Measurements from ENCODE around the gene RPS6KB2. TPM values are rescaled to one million over a fixed set of nuclear protein-coding genes. Genes with fewer than 3 reads are reported as not detected.
A peak's percentile ranks its signal among the peaks of the same experiment; 100 is the strongest.

RPS6KB2 gene
- total RNA-seq, 5 donors from 2014 or later (not counting 1 experiment from before 2014, with no cell fraction given) = 60.3 to 88.0 (median 81.9) TPM

DNA sequence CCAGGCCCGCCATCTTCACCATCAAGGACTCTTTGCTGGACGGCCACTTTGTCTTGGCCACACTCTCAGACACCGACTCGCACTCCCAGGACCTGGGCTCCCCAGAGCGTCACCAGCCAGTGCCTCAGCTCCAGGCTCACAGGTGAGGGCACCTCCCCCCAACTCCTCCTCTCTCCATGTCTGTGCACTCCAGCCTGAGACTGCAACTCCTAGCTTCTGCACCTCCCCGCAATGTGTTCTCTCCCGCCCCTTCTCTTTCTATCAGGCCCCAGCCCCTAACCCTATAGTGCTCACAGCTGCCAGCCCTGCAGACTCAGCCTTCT, 32.1 kb upstream of the RPS6KB2 start:
- peak overlapping the region; percentile 57 to 85 for H3K27ac Mint-ChIP-seq
- ChIA-PET CTCF (no interaction called here), POLR2A (no interaction called here)
- H3K27me3 Mint-ChIP-seq = no peaks in the 10 kb centered on the region
- peaks cover 57 to 61% (median 57%) of the 10 kb centered on the region in 3 donors for H3K4me1 Mint-ChIP-seq
- H3K36me3 ChIP-seq (ENCODE audit: control insufficient read depth in 2 of 2, extremely low read depth in 1 of 2, insufficient read depth in 1 of 2, low read length in 1 of 2) = peaks cover 16 to 41% of the 10 kb centered on the region in 2 donors
- no peaks in the 10 kb centered on the region for H3K27me3 ChIP-seq (replicated peaks in 1 of 2; ENCODE audit: control insufficient read depth in 2 of 2, extremely low read depth in 1 of 2, insufficient read depth in 2 of 2, low read length in 1 of 2)
- no peak overlapping the region for H3K27ac ChIP-seq (ENCODE audit: low read length)
- H3K4me3 ChIP-seq (ENCODE audit: control insufficient read depth in 1 of 2, extremely low read depth in 1 of 2, low read length in 1 of 2) = no peak overlapping the region
- no peaks in the 10 kb centered on the region for H3K9me3 ChIP-seq
- 97% methylated on average over 3 of the region's 7 CpGs for WGBS (ENCODE audit: insufficient coverage)
- ATAC-seq (replicated peaks in 1 of 4) = no peak
- no peaks in the 10 kb centered on the region for H3K9me3 Mint-ChIP-seq
- H3K4me1 ChIP-seq (ENCODE audit: control insufficient read depth in 1 of 2, extremely low read depth in 1 of 2, insufficient read depth in 2 of 2, low read length in 2 of 2) = peaks cover 25 to 77% of the 10 kb centered on the region in 2 experiments
- H3K4me3 Mint-ChIP-seq = peak overlapping the region in 1 of 3 donors; percentile 77
- peaks cover 14% of the 10 kb centered on the region for H3K36me3 Mint-ChIP-seq
- no peak for DNase-seq

DNA sequence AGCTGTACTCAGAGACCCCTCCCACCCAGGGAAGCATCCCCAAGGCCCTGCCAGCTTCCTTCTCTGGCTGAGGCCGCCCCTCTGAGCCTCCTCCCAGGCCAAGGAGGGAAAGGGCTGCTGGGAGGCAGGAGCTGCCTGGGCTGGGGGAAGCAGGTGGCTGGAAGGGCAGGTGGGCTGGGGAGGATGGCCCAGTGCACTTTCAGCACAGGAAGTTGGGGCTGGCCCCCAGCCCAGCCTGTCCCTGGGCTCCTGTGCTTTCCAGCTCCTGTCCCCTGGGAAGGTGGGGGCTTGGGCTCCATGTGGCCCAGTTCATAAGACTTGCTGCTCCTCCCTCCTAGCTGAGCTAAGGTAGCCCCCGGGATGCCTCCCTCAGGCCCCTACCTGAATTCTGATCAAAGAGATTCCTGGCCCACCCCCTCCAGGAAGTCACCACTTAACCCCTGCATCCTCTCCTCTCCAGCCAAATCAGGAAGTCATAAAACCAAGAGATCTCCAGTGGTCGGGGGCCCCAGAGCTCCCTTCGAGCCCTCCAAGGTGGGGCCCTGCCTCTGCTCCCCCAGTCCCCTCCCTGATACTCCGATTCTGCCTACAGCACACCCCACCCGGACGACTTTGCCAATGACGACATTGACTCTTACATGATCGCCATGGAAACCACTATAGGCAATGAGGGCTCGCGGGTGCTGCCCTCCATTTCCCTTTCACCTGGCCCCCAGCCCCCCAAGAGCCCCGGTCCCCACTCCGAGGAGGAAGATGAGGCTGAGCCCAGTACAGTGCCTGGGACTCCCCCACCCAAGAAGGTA, 31.5 kb upstream of the RPS6KB2 start:
- 7% methylated on average over 10 of the region's 13 CpGs for WGBS (ENCODE audit: insufficient coverage)

DNA sequence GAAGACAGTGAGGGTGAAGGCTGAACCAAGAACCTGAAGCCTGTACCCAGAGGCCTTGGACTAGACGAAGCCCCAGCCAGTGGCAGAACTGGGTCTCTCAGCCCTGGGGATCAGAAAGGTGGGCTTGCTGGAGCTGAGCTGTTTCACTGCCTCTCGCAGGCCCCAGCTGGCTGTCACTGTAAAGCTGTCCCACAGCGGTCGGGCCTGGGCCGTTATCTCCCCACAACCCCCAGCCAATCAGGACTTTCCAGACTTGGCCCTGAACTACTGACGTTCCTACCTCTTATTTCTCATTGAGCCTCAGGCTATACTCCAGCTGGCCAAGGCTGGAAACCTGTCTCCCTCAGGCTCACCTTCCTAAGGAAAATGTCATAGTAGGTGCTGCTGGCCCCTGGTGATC, 30.8 kb upstream of the RPS6KB2 start:
- WGBS (ENCODE audit: insufficient coverage) = 70% methylated on average over 2 of the region's 6 CpGs
- POLR2A ChIA-PET = no interaction called here
- peaks cover 26 to 73% of the 10 kb centered on the region in 2 experiments for H3K4me1 ChIP-seq (ENCODE audit: control insufficient read depth in 1 of 2, extremely low read depth in 1 of 2, insufficient read depth in 2 of 2, low read length in 2 of 2)

More for the DNA sequence above, 31.5 kb upstream of the RPS6KB2 start:
- Histone ChIP-seq H3K9me3 (no peaks in the 10 kb centered on the region), H3K4me3 (ENCODE audit: control insufficient read depth in 1 of 2, extremely low read depth in 1 of 2, low read length in 1 of 2) (peak overlapping the region in 1 of 2 donors; percentile 33), H3K4me1 (ENCODE audit: control insufficient read depth in 1 of 2, extremely low read depth in 1 of 2, insufficient read depth in 2 of 2, low read length in 2 of 2) (peaks cover 25 to 73% of the 10 kb centered on the region in 2 experiments), H3K27me3 (replicated peaks in 1 of 2; ENCODE audit: control insufficient read depth in 2 of 2, extremely low read depth in 1 of 2, insufficient read depth in 2 of 2, low read length in 1 of 2) (no peaks in the 10 kb centered on the region), H3K27ac (ENCODE audit: low read length) (peak overlapping the region; percentile 69), H3K36me3 (ENCODE audit: control insufficient read depth in 2 of 2, extremely low read depth in 1 of 2, insufficient read depth in 1 of 2, low read length in 1 of 2) (peaks cover 16 to 41% of the 10 kb centered on the region in 2 donors)
- peak overlapping the region; percentile 92 to 95 for H3K27ac Mint-ChIP-seq
- no peaks in the 10 kb centered on the region for H3K9me3 Mint-ChIP-seq
- POLR2A ChIA-PET = no interaction called here
- H3K4me3 Mint-ChIP-seq = peak overlapping the region; percentile 45 to 77 (median 47)
- peaks cover 53 to 59% (median 54%) of the 10 kb centered on the region in 3 donors for H3K4me1 Mint-ChIP-seq
- CTCF ChIA-PET = no interaction called here
- ATAC-seq (replicated peaks in 1 of 4) = no peak
- H3K27me3 Mint-ChIP-seq = no peaks in the 10 kb centered on the region
- peaks cover 14% of the 10 kb centered on the region for H3K36me3 Mint-ChIP-seq
- peak in 1 of 35 experiments; percentile 51 for DNase-seq

DNA sequence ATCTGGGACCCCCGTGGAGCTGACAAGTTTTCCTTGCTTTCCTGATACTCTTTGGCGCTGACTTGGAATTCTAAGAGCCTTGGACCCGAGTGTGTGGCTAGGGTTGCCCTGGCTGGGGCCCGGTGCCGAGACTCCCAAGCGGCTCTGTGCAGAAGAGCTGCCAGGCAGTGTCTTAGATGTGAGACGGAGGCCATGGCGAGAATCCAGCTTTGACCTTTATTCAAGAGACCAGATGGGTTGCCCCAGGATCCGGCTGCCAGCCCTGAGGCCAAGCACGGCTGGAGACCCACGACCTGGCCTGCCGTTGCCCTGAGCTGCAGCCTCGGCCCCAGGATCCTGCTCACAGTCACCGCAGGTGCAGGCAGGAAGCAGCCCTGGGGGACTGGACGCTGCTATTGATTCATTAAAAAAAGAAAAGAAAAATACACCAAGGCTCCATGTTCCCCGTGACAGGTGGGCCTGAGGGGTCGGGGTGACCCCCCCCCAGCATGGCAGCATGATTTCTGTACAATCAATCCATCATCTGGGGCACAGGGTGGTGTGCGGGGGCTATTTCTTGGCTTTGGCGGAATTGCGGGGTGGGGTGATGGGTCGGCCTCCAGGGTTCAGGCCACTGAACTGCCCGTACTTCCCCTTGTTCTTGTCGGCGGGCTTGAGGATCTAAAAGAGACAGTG, 30.2 kb upstream of the RPS6KB2 start:
- H3K36me3 ChIP-seq (ENCODE audit: control insufficient read depth in 2 of 2, extremely low read depth in 1 of 2, insufficient read depth in 1 of 2, low read length in 1 of 2) = peaks cover 16 to 41% of the 10 kb centered on the region in 2 donors
- H3K9me3 ChIP-seq = no peaks in the 10 kb centered on the region
- H3K4me3 ChIP-seq (ENCODE audit: control insufficient read depth in 1 of 2, extremely low read depth in 1 of 2, low read length in 1 of 2) = no peak overlapping the region
- Mint-ChIP-seq H3K36me3 (peaks cover 14% of the 10 kb centered on the region), H3K9me3 (no peaks in the 10 kb centered on the region), H3K4me1 (peaks cover 49 to 61% (median 53%) of the 10 kb centered on the region in 3 donors), H3K27ac (peak overlapping the region; percentile 80 to 82), H3K27me3 (no peaks in the 10 kb centered on the region), H3K4me3 (peak overlapping the region in 1 of 3 donors; percentile 77)
- H3K27ac ChIP-seq (ENCODE audit: low read length) = no peak overlapping the region
- H3K4me1 ChIP-seq (ENCODE audit: control insufficient read depth in 1 of 2, extremely low read depth in 1 of 2, insufficient read depth in 2 of 2, low read length in 2 of 2) = peaks cover 25 to 75% of the 10 kb centered on the region in 2 experiments
- no peak for DNase-seq
- POLR2A ChIA-PET = no interaction called here
- WGBS (ENCODE audit: insufficient coverage) = 93% methylated on average over 21 of the region's 24 CpGs
- CTCF ChIA-PET = interaction anchor here in 1 of 2 donors (0.6 kb wide), 1 partner anchor 46 kb away, joined by 4 read pairs; no protein-coding TSS in a partner anchor
- ATAC-seq (replicated peaks in 1 of 4) = no peak
- H3K27me3 ChIP-seq (replicated peaks in 1 of 2; ENCODE audit: control insufficient read depth in 2 of 2, extremely low read depth in 1 of 2, insufficient read depth in 2 of 2, low read length in 1 of 2) = no peaks in the 10 kb centered on the region

More for the DNA sequence above, 30.8 kb upstream of the RPS6KB2 start:
- Mint-ChIP-seq H3K27ac (peak overlapping the region; percentile 80 to 82), H3K4me1 (peaks cover 49 to 61% (median 56%) of the 10 kb centered on the region in 3 donors), H3K36me3 (peaks cover 14% of the 10 kb centered on the region), H3K4me3 (peak overlapping the region in 1 of 3 donors; percentile 77), H3K27me3 (no peaks in the 10 kb centered on the region), H3K9me3 (no peaks in the 10 kb centered on the region)
- peaks cover 16 to 41% of the 10 kb centered on the region in 2 donors for H3K36me3 ChIP-seq (ENCODE audit: control insufficient read depth in 2 of 2, extremely low read depth in 1 of 2, insufficient read depth in 1 of 2, low read length in 1 of 2)
- CTCF ChIA-PET = no interaction called here
- H3K27me3 ChIP-seq (replicated peaks in 1 of 2; ENCODE audit: control insufficient read depth in 2 of 2, extremely low read depth in 1 of 2, insufficient read depth in 2 of 2, low read length in 1 of 2) = no peaks in the 10 kb centered on the region
- no peaks in the 10 kb centered on the region for H3K9me3 ChIP-seq
- peak overlapping the region; percentile 69 for H3K27ac ChIP-seq (ENCODE audit: low read length)
- H3K4me3 ChIP-seq (ENCODE audit: control insufficient read depth in 1 of 2, extremely low read depth in 1 of 2, low read length in 1 of 2) = no peak overlapping the region
- no peak for DNase-seq
- ATAC-seq (replicated peaks in 1 of 4) = no peak

DNA sequence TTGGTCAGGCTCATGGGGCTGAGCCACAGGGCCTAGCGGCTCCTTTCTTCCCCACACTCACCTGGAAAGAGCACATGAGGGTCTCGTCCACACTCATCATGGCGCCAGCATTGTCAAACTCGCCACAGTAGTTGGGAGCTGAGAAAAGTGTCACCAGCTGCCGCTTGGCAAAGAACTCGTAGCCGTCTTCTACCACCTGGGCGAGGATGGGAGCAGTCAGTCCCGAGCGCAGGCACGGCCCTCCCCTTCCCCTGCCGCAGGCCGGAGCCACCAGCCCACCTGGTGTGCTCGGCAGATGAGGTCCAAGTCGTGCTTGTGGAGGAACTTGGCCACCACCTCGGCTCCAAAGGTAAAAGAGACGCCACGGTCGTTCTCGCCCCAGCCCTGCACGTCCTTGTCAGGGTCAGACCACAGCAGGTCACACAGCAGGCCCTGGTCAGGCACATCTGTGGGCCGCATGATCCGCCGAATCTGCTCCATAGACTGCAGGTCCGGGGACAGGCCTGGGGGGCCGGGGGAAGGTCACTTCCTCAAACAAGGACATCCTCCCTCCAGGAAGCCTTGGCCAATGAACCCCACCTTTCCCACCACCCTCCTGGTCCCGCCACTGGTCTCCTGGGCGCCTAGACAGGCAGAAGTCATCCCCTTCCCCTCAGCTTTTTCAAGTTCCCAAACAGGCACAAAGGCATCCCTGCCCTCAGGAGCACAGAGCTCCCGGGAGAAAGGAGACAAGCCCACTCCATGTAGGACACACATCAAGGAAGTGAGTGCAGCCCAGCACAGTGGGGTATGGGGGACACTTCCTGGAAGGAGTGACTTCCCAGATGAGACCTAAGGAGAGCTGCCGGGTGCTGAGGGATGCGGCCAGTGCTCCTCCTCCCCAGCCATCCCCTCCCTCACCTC, 29.4 kb upstream of the RPS6KB2 start:
- ChIA-PET POLR2A (no interaction called here), CTCF (no interaction called here)
- Mint-ChIP-seq H3K4me3 (peak overlapping the region; percentile 31 to 97 (median 83)), H3K27ac (peak overlapping the region in 1 of 2 donors; percentile 48), H3K4me1 (peaks cover 51 to 60% (median 52%) of the 10 kb centered on the region in 3 donors), H3K27me3 (no peaks in the 10 kb centered on the region), H3K9me3 (no peaks in the 10 kb centered on the region), H3K36me3 (peaks cover 12% of the 10 kb centered on the region)
- no peaks in the 10 kb centered on the region for H3K9me3 ChIP-seq
- DNase-seq = no peak
- ATAC-seq (replicated peaks in 1 of 4) = no peak
- H3K4me3 ChIP-seq (ENCODE audit: control insufficient read depth in 1 of 2, extremely low read depth in 1 of 2, low read length in 1 of 2) = no peak overlapping the region
- H3K36me3 ChIP-seq (ENCODE audit: control insufficient read depth in 2 of 2, extremely low read depth in 1 of 2, insufficient read depth in 1 of 2, low read length in 1 of 2) = peaks cover 10 to 41% of the 10 kb centered on the region in 2 donors
- WGBS (ENCODE audit: insufficient coverage) = 89% methylated on average over 28 of the region's 31 CpGs
- H3K4me1 ChIP-seq (ENCODE audit: control insufficient read depth in 1 of 2, extremely low read depth in 1 of 2, insufficient read depth in 2 of 2, low read length in 2 of 2) = peaks cover 22 to 75% of the 10 kb centered on the region in 2 experiments
- H3K27me3 ChIP-seq (replicated peaks in 1 of 2; ENCODE audit: control insufficient read depth in 2 of 2, extremely low read depth in 1 of 2, insufficient read depth in 2 of 2, low read length in 1 of 2) = no peaks in the 10 kb centered on the region
- no peak overlapping the region for H3K27ac ChIP-seq (ENCODE audit: low read length)
